Fibroblast of the aortic adventitia (primary cell): ENCODE measurements around the gene TTC31. TPM values are rescaled to one million over a fixed set of nuclear protein-coding genes. Genes with fewer than 3 reads are reported as not detected.

Source experiments
- DNase-seq: peaks from one replicate; pipeline ENCODE4 v3.0.0-alpha.2; 2010; ENCODE audit warnings: low read depth
- H3K4me3 ChIP-seq: 2 replicates; pipeline ENCODE4 v1.5.1; 2011; ENCODE audit warnings: low read depth, mild to moderate bottlenecking, control low read depth, low read length, moderate library complexity
- CTCF ChIP-seq: IDR thresholded peaks from 2 replicates; pipeline ENCODE4 v1.5.1; 2011; ENCODE audit warnings: mild to moderate bottlenecking, low read length, control low read depth, inconsistent platforms; ENCODE audit not compliant: insufficient read depth
- total RNA-seq: library from RNA; depleted of rRNA; stranded (reverse); fragments of >200 nt; gene quantifications from 2 replicates; pipeline ENCODE4 v1.2.3, GENCODE V29; 2012; ENCODE audit warnings: low replicate concordance

TTC31 gene
- total RNA-seq = 10.4 and 16.3 TPM in 2 replicates

GRCh38 chr2:74482801-74483674 lies at the start of gene TTC31, which contains the start of gene CCDC142:
TTC31 (plus strand) TSS chr2:74483081; CDS start chr2:74483096, 15 bp downstream.
CCDC142 (minus strand) TSS chr2:74482998; CDS start chr2:74482837, 161 bp downstream.
- peak within 1 kb of the TSS; percentile 97 for H3K4me3 ChIP-seq
- peak; percentile 89 for TF ChIP-seq CTCF
- DNase-seq = peak; percentile 96

- no peak for DNase-seq
- TF ChIP-seq CTCF = no peak
- H3K4me3 ChIP-seq = no peak overlapping the region
Observed at GRCh38 chr2:74436111-74436805, 46.6 kb upstream of the TTC31 start.

GRCh38 chr2:74436848-74437695 lies 45.8 kb upstream of the TTC31 start:
- no peak overlapping the region for H3K4me3 ChIP-seq
- no peak for TF ChIP-seq CTCF
- no peak for DNase-seq

- DNase-seq = no peak
- no peak for TF ChIP-seq CTCF
Observed at GRCh38 chr2:74438248-74438647, 44.6 kb upstream of the TTC31 start.

GRCh38 chr2:74439373-74439772 lies 43.5 kb upstream of the TTC31 start:
- DNase-seq = no peak
- no peak for TF ChIP-seq CTCF
- peak overlapping the region; percentile 76 for H3K4me3 ChIP-seq

More at GRCh38 chr2:74438248-74438647, 44.6 kb upstream of the TTC31 start:
- H3K4me3 ChIP-seq = no peak overlapping the region

GRCh38 chr2:74439803-74440377 lies 43.0 kb upstream of the TTC31 start:
- peak; percentile 62 for DNase-seq
- no peak for TF ChIP-seq CTCF
- H3K4me3 ChIP-seq = peak overlapping the region; percentile 76
